ENCODE measurements around the gene LRRC75B.
"Not testable (repeated sequence)": the region's sequence is repeated elsewhere in the genome, so short reads cannot be mapped to it uniquely, and the experiment has no call there.

LRRC75B gene

DNA sequence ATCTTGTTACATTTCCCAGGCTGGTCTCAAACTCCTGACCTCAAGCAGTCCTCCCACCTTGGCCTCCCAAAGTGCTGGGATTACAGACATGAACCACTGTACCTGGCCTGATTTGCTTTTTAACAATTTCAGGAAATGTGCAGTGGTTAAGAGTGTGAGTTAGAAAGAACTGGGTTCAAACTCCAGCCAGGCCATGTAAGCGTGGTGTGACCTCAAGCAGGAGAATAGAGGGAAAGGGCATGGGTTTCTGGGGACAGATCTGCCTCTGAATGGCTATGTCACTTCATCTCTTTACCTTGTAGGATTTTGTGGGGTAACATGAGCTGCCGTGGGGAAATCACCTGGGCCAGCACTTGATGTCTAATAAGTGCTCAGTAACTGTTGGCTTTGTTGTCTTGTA lies 27.8 kb downstream of the LRRC75B start:
- Histone ChIP-seq H3K27me3 (ENCODE audit: low read depth) (no peaks in the 10 kb centered on the region), H3K4me3 (no peak overlapping the region), H3K4me1 (no peaks in the 10 kb centered on the region; the same call in 1 of the 2 replicates), H3K9me3 (no peaks in the 10 kb centered on the region), H3K36me3 (replicated peaks) (peaks cover 76% of the 10 kb centered on the region)
- in situ Hi-C loops (cut with MboI; ENCODE audit: low sequenced_read_pairs), result no loop called here
- DNase-seq (ENCODE audit: low spot score in 2 of 2), result no peak

DNA sequence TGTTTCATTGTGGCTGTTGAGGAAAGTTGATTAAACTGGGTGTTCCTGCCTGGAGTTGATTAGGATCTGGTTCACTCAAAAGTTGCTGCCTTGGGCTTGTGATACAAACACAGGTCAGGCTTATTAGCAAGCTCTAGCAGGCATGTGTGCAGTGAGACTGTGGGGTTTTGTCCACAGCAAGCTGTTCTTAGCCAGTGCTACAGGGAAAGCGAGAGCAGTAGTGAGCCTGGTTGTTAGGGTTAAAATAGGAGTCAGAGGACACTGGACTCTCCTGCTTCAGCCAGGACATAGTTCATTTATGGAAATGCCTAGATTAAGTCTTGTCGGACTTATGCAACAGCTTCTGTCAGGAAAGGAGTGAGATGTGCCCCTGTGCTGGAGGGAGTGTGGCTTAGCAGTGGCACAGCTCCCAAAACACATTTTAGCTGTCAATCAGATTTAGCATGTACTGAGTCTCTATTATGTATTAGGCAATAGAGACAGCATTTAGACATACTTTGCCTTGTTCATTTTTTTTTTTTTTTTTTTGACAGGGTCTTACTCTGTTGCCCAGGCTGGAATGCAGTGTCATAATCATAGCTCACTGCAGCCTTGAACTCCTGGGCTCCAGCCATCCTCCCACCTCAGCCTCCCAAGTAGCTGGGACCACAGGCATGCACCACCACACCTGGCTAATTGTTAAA lies 28.4 kb downstream of the LRRC75B start:
- H3K27me3 ChIP-seq (ENCODE audit: low read depth), result no peaks in the 10 kb centered on the region
- no peaks in the 10 kb centered on the region; the same call in 1 of the 2 replicates for H3K4me1 ChIP-seq
- no peak overlapping the region for H3K4me3 ChIP-seq
- no peaks in the 10 kb centered on the region for H3K9me3 ChIP-seq
- no peak for DNase-seq (ENCODE audit: low spot score in 2 of 2)
- H3K36me3 ChIP-seq (replicated peaks), result peaks cover 74% of the 10 kb centered on the region
- in situ Hi-C loops (cut with MboI; ENCODE audit: low sequenced_read_pairs), result no loop called here

DNA sequence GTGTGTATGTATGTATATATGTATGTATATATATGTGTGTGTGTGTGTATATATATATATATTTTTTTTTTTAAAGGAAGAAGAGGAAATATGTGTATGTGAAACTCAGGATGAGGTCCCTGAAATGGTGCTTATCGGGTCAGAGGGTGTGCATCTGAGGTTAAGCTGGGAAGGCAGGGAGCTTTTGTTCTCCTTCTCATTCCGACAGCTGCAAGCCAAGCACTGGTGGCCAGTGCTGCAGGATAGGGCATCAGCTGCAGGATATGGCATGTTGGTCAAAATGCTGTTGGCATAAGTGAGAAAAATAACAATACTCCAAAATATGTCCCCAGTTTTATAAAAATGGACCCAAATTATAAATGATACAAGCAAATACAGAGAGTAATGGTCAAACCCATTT lies 29.6 kb downstream of the LRRC75B start:
- peaks cover 76% of the 10 kb centered on the region for H3K36me3 ChIP-seq (replicated peaks)
- no peaks in the 10 kb centered on the region for H3K27me3 ChIP-seq (ENCODE audit: low read depth)
- H3K4me3 ChIP-seq, result no peak overlapping the region
- no peaks in the 10 kb centered on the region; the same call in 1 of the 2 replicates for H3K4me1 ChIP-seq
- no peak for DNase-seq (ENCODE audit: low spot score in 2 of 2)
- in situ Hi-C loops (cut with MboI; ENCODE audit: low sequenced_read_pairs), result no loop called here
- no peaks in the 10 kb centered on the region for H3K9me3 ChIP-seq

DNA sequence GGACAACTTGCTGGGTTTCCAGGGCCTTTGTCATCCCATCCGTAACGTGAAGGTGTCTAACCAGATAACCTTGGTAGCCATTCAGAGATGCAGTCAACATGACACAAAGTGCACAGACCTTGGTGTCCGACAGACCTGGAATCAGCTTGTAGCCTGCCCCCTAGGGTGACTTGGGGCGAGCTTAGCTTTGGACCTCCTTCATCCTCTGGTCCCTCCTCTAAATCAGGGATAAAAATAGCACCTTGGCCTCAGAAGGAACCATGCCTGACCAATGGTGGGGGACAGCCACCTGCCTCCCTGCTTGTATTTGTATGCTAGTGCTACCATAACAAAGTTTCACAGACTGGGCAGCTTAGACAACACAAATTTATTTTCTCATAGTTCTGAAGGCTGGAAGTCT lies 33.4 kb downstream of the LRRC75B start:
- Histone ChIP-seq H3K36me3 (replicated peaks) (peaks cover 55% of the 10 kb centered on the region), H3K4me1 (peaks cover 2% of the 10 kb centered on the region; the same call in 1 of the 2 replicates)
- DNase-seq (ENCODE audit: low spot score in 2 of 2), result no peak

DNA sequence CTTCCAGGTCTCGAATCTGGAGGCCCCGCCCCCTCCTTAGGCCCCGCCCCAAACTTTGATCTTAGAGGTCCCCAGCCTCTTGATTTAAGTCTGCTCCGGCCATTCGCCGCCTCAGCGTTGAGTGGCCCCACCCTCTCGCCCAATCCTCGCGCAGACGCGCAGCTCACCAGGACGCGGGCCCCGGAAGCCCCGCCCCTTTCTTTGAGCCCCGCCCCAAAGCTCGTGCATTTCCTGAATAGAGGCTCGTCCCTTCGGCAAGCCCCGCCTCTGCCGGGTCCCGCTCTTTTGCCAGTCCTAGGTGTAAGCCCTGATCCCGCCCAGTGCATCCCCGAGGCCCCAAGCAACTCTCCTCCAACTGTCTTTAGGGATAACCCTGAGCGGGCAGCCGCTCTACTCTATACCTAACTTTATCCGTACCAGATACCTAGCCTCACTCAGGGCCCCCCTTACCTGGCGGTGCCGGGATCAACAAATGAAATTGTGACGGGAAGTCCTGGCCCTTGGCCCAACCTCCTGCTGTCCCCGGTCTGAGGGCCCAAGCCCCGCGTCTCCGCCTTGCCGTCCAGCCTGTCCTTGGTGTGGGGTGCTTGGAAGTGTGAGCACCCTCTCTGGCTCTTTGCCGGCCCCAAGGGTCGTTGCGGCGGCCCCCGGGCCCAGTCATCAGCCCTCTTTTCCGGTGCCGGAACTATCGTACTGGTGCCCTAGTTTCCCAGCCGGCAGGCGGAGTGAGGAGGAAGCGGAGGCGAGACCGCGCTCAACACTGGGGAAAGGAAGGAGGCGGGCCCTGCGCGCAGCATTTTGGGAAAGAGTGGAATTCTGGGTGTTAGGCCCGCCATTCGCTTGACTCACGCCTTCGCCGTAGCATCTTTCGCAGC lies 37.5 kb downstream of the LRRC75B start, which contains the start of gene SNRPD3:
Gene SNRPD3, plus strand, starts transcription at position 835 of the 875 bp plus-strand sequence. CDS start 1,676 bp downstream, outside the sequence.
- peak; percentile 94 to 100 for DNase-seq (ENCODE audit: low spot score in 2 of 2)

More for the DNA sequence above, 33.4 kb downstream of the LRRC75B start:
- Histone ChIP-seq H3K27me3 (ENCODE audit: low read depth) (no peaks in the 10 kb centered on the region), H3K9me3 (no peaks in the 10 kb centered on the region), H3K4me3 (no peak overlapping the region)
- in situ Hi-C loops (cut with MboI; ENCODE audit: low sequenced_read_pairs), result no loop called here

DNA sequence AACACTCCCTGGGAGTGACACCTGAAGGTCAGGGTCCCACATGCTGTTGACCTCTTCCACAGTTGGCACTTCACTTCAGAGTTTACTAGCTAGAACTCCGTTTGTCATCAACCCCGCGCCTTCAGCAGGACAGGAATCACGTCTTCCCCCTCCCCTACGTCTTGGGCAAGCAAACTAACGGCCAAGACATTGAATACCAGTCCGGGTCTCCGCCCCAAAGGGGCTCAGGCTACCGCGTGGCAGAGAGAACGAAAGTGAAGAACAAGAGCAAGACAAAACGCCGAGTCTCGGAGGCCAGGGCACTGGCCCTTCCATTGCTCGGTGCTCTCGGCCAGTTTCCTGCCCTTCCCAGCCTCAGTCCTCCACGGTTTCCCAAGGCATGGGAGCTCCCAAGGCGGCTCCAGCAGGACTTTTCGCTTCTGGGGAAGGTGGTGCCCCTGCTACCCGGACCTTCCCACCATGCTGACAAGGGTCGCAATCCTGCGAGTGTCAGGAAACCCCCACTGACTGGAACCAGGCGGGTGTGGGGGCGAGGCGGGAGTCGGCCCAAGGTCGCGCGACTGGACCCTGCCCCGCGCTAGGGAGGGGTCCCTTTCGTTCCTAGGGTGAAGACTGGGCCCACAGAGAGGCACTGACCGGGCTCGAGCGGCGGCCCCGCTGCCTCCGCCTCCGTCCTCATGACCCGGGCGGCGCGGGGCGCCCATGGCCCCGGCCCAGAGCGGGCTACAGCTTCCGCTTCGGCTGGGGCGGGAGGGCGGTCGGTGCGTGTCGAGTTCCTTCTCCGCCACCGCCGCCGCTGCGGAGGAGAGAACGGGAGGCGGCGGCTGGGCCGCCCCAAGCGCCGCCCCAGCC lies 38.3 kb downstream of the LRRC75B start, which contains the start of gene GUCD1:
Gene GUCD1, minus strand, starts transcription at position 826 of the 852 bp plus-strand sequence. Its CDS starts 147 bp downstream, at position 679.
- H3K27me3 ChIP-seq (ENCODE audit: low read depth), result no peaks in the 10 kb centered on the region

More for the DNA sequence above, 37.5 kb downstream of the LRRC75B start, which contains the start of gene SNRPD3:
- peaks cover 25% of the 10 kb centered on the region for H3K36me3 ChIP-seq (replicated peaks)
- H3K27me3 ChIP-seq (ENCODE audit: low read depth), result no peaks in the 10 kb centered on the region
- peak within 1 kb of the TSS; percentile 82 for H3K4me3 ChIP-seq
- in situ Hi-C loops (cut with MboI; ENCODE audit: low sequenced_read_pairs), result no loop called here
- H3K9me3 ChIP-seq, result no peaks in the 10 kb centered on the region
- peaks cover 2% of the 10 kb centered on the region; the same call in 1 of the 2 replicates for H3K4me1 ChIP-seq

DNA sequence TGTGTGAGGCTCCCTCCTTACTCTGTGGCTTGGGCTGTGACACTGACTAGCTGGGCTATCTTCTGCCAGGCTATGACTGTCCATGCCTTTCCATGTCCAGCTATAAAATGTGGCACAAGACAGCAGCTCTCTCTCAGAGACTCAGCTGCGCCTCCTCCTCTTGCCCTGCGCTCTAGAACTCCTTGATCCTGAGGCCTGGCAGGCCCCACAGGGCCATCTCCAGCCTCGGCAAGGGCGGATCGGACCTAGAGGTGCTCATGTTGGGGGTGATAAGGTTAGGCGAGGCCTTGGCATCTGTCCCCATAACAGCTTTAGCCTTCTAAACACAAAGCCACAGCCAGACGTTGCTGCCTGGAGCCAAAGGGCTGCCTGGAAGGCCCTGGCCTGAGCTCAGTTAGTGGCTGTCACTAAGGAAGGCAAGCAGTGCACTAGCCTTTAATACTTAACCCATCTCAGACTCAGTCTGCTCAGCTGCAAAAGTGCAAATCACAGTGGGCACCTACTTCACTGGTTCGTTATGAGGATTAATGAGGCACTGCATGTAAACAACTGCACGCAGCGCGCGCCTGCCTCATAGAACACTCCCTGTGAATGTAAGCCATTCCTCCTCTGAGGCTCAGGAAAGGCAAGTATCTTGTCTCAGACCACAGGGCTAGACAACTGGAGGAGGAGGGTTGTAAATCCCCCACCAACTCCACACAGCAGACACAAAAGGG lies 39.1 kb downstream of the LRRC75B start:
- Histone ChIP-seq H3K4me3 (peak overlapping the region; percentile 82), H3K36me3 (replicated peaks) (peaks cover 20% of the 10 kb centered on the region), H3K4me1 (peaks cover 2% of the 10 kb centered on the region; the same call in 1 of the 2 replicates), H3K9me3 (no peaks in the 10 kb centered on the region), H3K27me3 (ENCODE audit: low read depth) (no peaks in the 10 kb centered on the region)
- in situ Hi-C loops (cut with MboI; ENCODE audit: low sequenced_read_pairs), result no loop called here
- DNase-seq (ENCODE audit: low spot score in 2 of 2), result no peak

More for the DNA sequence above, 38.3 kb downstream of the LRRC75B start, which contains the start of gene GUCD1:
- Histone ChIP-seq H3K36me3 (replicated peaks) (peaks cover 27% of the 10 kb centered on the region), H3K9me3 (no peaks in the 10 kb centered on the region), H3K4me1 (peaks cover 2% of the 10 kb centered on the region; the same call in 1 of the 2 replicates), H3K4me3 (peak within 1 kb of the TSS; percentile 82)
- peak in 1 of 2 experiments; percentile 55 for DNase-seq (ENCODE audit: low spot score in 2 of 2)
- in situ Hi-C loops (cut with MboI; ENCODE audit: low sequenced_read_pairs), result no loop called here

DNA sequence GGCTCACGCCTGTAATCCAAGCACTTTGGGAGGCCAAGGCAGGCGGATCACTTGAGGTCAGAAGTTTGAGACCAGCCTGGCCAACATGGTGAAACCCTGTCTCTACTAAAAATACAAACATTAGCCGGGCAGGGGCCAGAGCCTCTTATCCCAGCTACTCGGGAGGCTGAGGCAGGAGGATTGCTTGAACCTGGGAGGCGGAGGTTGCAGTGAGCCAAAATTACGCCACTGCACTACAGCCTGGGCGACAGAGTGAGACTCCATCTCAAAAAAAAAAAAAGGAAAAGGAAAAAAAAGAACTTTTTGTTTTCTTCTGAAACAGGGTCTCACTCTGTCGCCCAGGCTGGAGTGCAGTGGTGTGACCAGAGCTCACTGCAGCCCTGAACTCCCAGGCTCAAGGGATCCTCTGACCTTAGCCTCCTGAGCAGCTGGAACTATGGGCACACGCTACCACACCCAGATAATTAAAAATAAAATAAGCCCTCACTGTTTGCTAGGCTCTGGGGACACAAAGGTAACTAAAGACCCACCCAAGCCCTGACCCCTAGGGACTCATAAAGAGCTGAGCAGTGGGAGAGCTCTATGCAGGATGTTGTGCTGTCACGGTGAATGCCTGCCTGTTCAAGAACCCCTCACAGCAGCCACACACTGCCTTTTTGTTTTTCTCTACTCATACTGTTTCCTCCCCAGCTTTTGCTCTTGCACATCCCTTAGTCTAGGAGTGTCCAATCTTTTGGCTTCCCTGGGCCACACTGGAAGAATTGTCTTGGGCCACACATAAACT lies 40.2 kb downstream of the LRRC75B start:
- H3K4me3 ChIP-seq; H3K27me3 ChIP-seq (ENCODE audit: low read depth); in situ Hi-C loops (cut with MboI; ENCODE audit: low sequenced_read_pairs); H3K4me1 ChIP-seq; H3K9me3 ChIP-seq: not testable (repeated sequence)
- peaks cover 19% of the 10 kb centered on the region for H3K36me3 ChIP-seq (replicated peaks)
- peak; percentile 43 to 71 for DNase-seq (ENCODE audit: low spot score in 2 of 2)

DNA sequence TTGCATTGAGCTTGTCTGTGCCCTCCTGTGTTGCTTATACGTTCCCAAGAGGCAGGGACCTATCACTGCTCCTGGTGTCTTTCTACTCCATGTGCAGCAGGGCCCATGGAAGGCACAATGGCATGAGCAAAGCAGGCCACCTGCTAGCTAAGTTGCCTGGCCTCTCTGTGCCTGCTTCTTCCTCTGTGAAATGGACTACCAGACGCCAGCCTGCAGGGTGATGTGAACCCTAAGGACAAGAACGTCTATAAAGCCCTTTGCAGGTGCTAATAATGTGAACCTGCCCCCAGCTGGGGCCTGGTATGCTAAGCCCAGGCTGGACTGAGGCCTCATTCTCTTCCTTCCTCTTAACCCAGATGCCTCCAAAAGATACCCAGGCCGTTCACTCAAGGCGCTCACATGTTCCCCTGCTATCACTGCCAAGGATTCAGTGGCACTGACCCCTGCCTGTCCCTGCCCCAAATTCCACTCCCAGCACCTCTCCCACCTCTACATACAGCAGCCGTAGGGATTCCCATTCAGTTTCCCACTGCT lies 41.9 kb downstream of the LRRC75B start:
- Histone ChIP-seq H3K4me3 (no peak overlapping the region), H3K4me1 (no peaks in the 10 kb centered on the region; the same call in 1 of the 2 replicates), H3K9me3 (no peaks in the 10 kb centered on the region), H3K27me3 (ENCODE audit: low read depth) (no peaks in the 10 kb centered on the region), H3K36me3 (replicated peaks) (peaks cover 33% of the 10 kb centered on the region)
- in situ Hi-C loops (cut with MboI; ENCODE audit: low sequenced_read_pairs), result no loop called here
- no peak for DNase-seq (ENCODE audit: low spot score in 2 of 2)

DNA sequence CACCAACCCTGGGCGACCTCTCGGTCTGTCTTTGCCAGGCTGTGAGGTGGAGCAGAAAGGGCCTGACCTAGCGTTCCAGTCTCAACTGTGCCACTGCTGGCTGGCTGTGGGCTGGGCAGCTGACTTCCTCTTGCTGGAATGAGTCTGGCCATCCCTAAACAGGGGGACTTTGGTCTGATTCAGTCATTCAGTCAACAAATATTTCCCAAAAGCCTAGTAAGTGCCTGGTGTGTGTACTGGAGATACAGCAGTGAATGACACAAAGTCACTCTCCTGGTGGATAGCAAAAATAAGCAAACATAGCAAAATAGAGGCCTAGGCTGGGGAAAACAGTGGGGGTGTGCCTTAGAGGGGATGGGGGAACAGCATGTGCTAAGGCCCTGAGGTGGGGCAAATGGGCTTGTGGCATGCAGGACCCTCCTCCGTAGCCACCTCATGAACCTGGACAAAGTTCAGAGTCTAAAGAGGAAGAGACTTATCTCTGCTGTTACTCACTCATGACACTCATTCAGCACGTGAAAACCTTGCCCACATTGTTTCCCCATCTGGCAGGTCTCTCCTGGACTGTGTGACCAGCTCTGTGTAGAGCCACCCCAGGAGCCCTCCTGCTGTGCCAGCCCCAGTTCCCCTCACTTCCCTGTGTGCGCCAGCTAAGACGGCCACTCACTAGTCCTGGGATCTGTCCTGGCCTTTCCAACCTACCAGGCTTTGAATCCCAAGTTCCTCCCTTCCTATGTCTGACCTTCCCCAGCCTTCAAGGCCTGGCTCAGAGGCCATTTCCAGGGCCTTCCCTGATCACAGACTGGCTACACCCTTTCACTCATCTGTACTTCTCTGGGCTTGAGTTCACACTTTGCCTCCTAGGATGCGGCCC lies 42.6 kb downstream of the LRRC75B start:
- H3K4me3 ChIP-seq, result no peak overlapping the region
- in situ Hi-C loops (cut with MboI; ENCODE audit: low sequenced_read_pairs), result no loop called here

DNA sequence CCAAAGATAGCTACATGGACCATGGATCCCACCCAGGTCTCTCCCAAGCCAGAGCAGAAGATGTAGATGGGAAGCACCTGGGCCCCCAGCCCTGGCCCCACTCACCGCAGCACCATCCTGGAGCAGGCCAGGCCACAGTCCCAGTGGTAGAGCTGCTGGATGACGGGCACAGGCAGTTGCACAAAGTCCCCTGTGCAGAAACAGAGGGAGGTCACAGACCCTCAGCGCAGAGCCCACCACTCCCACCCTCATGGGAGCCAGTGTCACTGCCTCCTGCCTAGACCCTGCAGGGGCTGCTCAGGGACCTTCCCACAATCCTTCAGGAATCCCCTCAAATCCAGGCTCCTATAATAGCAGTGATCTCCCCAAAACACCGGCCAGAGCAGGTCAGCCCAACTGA lies 44.1 kb downstream of the LRRC75B start:
- H3K4me1 ChIP-seq, result no peaks in the 10 kb centered on the region; the same call in 1 of the 2 replicates
- H3K9me3 ChIP-seq, result no peaks in the 10 kb centered on the region
- H3K27me3 ChIP-seq (ENCODE audit: low read depth), result no peaks in the 10 kb centered on the region
- no peak overlapping the region for H3K4me3 ChIP-seq
- H3K36me3 ChIP-seq (replicated peaks), result peaks cover 42% of the 10 kb centered on the region
- in situ Hi-C loops (cut with MboI; ENCODE audit: low sequenced_read_pairs), result no loop called here
- DNase-seq (ENCODE audit: low spot score in 2 of 2), result no peak

More for the DNA sequence above, 42.6 kb downstream of the LRRC75B start:
- Histone ChIP-seq H3K27me3 (ENCODE audit: low read depth) (no peaks in the 10 kb centered on the region), H3K36me3 (replicated peaks) (peaks cover 34% of the 10 kb centered on the region), H3K9me3 (no peaks in the 10 kb centered on the region), H3K4me1 (no peaks in the 10 kb centered on the region; the same call in 1 of the 2 replicates)
- no peak for DNase-seq (ENCODE audit: low spot score in 2 of 2)
